Fibroblast of mammary gland (primary cell): ENCODE results near the gene CLSTN2.

Experiments
- DNase-seq: peaks from one replicate; pipeline ENCODE4 v3.0.0-alpha.2; 2010; ENCODE audit warnings: low read depth
- H3K4me3 ChIP-seq: 2 replicates; pipeline ENCODE4 v1.5.1; 2011; ENCODE audit warnings: low read depth, mild to moderate bottlenecking, low read length, moderate library complexity; ENCODE audit not compliant: control insufficient read depth
- TF ChIP-seq, protein P1 (sequence below): conservative IDR thresholded peaks from 2 replicates; pipeline ENCODE4 v1.5.1; 2011; ENCODE audit warnings: low read depth, low read length, inconsistent platforms; ENCODE audit not compliant: control insufficient read depth, insufficient read depth

Gene CLSTN2

DNA sequence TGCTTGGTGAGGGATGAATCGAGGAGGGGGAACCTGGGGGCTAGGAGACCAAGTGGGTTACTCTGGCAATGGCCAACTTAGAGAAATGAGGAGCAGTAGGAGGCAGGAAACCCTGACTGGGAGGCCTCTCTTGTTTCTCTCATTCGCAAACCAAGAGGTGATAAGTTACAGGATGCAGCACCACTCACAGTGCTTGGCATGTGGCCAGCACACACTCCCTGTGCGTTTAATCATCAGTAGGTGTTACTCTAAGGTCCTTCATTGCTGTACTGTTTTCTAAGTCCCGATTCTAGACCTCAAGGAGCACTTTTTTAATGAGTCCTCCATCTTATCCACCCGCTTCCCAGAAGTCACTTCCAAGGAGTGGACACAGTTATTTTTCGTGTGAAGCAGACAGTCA, 428.8 kb downstream of the CLSTN2 start:
- TF ChIP-seq, protein P1, sequence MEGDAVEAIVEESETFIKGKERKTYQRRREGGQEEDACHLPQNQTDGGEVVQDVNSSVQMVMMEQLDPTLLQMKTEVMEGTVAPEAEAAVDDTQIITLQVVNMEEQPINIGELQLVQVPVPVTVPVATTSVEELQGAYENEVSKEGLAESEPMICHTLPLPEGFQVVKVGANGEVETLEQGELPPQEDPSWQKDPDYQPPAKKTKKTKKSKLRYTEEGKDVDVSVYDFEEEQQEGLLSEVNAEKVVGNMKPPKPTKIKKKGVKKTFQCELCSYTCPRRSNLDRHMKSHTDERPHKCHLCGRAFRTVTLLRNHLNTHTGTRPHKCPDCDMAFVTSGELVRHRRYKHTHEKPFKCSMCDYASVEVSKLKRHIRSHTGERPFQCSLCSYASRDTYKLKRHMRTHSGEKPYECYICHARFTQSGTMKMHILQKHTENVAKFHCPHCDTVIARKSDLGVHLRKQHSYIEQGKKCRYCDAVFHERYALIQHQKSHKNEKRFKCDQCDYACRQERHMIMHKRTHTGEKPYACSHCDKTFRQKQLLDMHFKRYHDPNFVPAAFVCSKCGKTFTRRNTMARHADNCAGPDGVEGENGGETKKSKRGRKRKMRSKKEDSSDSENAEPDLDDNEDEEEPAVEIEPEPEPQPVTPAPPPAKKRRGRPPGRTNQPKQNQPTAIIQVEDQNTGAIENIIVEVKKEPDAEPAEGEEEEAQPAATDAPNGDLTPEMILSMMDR = no peak
- peak; percentile 5 for DNase-seq
- no peak overlapping the region for H3K4me3 ChIP-seq

DNA sequence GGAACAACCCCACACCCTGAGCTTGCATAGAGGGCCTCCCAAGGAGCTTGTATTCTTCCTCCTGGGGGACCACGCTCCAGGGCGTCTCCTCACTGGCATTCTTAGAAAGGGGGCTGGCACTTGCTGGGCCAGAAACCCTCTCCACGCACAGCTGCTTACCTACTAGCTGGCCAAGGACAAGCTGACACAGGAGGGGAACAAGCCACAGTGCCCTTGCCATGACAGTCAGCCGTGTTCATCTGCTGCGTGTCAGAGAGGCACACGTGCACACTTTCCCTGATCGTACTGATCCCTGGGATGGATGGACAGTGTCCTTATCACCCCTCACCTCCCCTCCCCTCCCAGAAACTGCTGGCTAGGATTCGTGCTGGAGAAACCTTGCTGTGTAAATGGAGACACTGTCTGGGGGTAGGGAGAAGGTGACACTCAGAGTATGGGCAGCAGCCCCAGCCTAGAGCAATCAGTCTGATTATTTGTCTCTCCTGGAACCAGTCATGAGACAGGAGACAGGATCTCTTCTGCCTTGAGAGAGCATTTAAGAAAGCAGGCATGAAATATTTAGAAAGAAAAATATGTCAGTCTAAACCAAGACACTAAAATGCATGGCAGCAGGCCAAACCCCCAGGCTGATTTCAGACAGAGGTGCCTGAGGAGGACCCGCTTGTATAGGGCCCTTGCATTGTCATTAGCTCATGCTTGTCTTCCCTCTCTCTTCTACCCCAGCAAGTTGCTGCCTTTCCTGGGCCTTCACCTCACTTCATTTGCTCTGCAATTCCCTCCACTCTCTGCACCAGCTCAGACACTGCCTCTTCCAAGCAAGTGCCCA, 431.1 kb downstream of the CLSTN2 start:
- no peak for DNase-seq
- TF ChIP-seq, protein P1 = no peak

DNA sequence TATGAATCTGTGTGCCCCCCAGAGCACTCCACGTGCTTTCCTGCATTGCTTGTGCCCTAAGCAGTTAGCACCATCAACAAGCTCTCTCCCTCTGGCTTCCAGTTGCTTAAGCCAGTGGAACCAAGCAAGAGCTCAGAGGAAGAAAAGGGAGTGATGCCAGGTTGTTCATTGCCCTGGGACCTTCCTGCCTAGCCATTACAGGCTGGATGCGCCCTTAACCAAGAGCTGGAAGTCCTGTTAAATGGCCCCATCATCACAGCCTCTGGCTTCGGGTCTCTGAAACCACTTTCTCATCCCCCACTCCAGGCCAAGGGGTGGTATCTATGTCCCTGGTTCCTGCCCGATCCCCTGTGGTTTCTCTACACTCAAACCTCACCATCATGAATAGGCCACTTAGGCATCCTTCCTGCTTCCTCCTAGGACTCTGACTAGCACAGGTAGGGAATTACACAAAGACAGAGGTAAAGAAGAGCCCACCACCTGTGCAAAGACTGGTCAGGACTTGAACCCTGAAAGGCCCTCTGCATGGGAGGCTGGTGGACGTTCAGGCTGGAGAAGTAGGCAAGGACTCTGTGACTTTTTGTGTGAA, 433.3 kb downstream of the CLSTN2 start:
- TF ChIP-seq, protein P1 = no peak
- no peak overlapping the region for H3K4me3 ChIP-seq
- DNase-seq = no peak

More for the DNA sequence above, 431.1 kb downstream of the CLSTN2 start:
- no peak overlapping the region for H3K4me3 ChIP-seq

DNA sequence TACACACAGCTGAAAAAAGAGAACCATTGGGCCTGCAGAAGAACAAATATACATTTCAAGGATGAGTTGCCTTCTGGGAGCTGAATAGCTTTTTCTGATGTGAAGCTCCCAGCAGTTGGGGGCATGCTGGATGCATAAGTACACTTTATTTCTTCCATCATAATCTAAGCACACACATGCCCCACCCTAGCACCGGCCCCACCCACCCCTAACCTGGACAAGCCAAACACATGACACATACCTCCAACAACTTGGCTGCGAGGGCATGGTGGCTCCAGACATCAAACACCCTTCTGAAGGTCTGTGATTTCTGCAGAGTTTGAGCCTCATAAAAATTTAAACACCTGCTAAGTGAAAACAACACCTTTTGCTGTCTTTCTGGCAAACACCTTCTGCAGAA, 435.7 kb downstream of the CLSTN2 start:
- H3K4me3 ChIP-seq = no peak overlapping the region
- TF ChIP-seq, protein P1 = no peak
- no peak for DNase-seq

DNA sequence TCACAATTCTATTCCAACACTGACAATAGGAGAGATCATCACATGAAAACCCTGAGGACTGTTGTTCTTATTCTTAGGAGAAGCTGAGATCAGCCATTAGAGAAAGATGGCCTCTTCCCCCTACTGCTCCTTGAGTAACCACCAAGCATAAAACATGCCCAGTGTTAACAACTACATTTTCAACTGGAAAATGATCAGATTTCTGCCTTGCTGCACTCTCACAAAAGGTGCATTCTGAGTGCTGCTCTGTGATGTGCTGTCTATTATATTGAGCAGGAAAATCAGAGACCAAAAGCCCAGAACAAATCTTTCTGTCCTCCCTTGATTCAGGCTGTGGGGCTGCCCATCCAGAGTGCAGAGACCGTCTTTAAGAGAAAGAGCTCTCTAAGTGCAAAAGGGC, 438.2 kb downstream of the CLSTN2 start:
- H3K4me3 ChIP-seq = no peak overlapping the region
- no peak for DNase-seq
- TF ChIP-seq, protein P1 = no peak

DNA sequence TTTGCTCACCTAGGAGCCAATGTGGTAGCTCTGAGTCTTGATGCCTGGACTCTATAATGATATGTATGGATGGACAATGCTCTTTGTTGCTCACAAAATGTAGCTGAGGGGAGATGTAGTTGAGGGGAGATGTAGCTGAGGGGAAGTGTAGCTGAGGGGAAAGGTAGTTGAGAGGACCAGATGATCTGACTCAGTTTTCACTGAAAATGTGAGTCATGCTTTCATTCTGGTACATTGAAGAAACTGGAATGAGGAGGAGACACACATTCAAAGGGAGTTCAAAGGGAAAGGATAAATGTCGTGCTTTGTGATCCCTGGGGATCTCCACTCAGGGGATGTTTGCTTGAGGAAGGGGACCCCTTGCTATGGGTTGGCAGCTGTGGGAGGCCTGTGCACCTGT, 440.0 kb downstream of the CLSTN2 start:
- peak; percentile 28 for DNase-seq
- TF ChIP-seq, protein P1 = no peak
- no peak overlapping the region for H3K4me3 ChIP-seq
